HG02943 (cell line): ENCODE measurements around the gene PDE9A.
"Not testable (repeated sequence)": the region's sequence is repeated elsewhere in the genome, so short reads cannot be mapped to it uniquely, and the experiment has no call there.

ENCODE experiments used
- ATAC-seq: cut with Tn5 transposase; IDR thresholded peaks from one replicate; pipeline ENCODE4 v1.9.1; 2021; ENCODE audit warnings: mild to moderate bottlenecking, low read depth, moderate library complexity; ENCODE audit not compliant: unreplicated experiment

The PDE9A gene

DNA sequence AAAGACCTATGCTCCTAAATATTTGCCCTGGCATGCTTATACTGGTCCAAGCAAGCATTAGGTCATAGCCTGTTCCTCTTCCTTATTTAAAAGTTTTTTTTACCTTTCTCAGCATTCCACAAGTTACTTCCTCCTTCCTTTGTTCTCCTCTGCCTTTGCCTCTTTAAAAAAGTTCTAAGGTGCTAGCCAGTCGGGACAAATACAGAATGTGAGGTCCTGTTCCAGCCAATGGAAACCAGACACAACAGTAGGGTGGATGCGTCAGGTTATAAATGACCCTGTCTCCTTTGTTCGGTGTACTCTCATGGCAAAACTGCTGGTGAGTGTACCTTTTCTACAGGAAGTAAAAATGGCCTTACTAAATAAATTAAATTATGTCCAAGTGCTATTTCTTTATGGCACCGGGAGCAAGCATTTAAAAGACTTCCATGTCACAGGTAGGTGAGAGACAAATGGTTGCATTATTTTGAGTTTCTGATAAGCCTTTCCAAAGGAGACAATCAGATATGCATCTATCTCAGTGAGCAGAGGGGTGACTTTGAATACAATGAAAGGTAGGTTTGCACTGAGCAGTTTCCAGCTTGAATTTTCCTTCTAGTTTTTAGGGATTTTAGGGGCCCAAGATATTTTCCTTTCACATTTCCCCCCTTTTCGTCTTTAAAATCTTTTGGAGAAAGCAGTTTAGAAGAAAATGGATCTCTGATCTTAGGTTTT is 159.3 kb downstream of the PDE9A start:
- ATAC-seq: not testable (repeated sequence)

GRCh38 chr21:42815217-42815616 is 161.8 kb downstream of the PDE9A start:
- no peak for ATAC-seq

GRCh38 chr21:42818328-42818749 is 164.9 kb downstream of the PDE9A start:
- no peak for ATAC-seq

- no peak for ATAC-seq
These were observed 166.6 kb downstream of the PDE9A start for GRCh38 chr21:42819861-42820615.

- no peak for ATAC-seq
These were observed 167.4 kb downstream of the PDE9A start for GRCh38 chr21:42820616-42821465.
